ENCODE measurements around the gene CRK. TPM values are rescaled to one million over a fixed set of nuclear protein-coding genes. Genes with fewer than 3 reads are reported as not detected.
"Not testable (repeated sequence)": the region's sequence is repeated elsewhere in the genome, so short reads cannot be mapped to it uniquely, and the experiment has no call there.

The CRK gene
- total and polyA plus RNA-seq, 2 of the 4 experiments (the other 2 are of a cell fraction): 57.6 to 100 TPM

DNA sequence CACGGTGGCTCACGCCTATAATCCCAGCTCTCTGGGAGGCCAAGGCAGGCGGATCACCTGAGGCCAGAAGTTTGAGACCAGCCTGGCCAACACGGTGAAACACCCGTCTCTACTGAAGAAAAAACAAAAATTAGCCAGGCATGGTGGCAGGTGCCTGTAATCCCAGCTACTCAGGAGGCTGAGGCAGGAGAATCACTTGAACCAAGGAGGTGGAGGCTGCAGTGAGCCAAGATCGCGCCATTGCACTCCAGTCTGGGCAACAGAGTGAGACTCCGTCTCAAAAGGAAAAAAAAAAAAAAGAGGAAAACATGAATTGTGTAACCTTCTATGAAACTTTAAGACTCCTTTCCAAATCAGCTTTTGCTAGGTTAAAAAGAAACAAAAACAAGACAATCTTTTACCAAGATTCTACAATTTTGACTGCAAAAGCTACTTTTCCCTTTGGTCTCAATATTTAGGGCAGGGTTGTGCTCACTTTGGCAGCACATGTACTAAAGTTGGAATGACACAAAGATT lies 69.3 kb downstream of the CRK start:
- ATAC-seq (ENCODE audit: low read depth); H4K8ac ChIP-seq (ENCODE audit: low read depth in 2 of 2, low read length in 2 of 2); POLR2A ChIA-PET (ENCODE audit: unreplicated experiment); H2AK9ac ChIP-seq (replicated peaks; ENCODE audit: low read depth, low read length, poor library complexity); H3K18ac ChIP-seq (ENCODE audit: low read depth, low read length); H3K4ac ChIP-seq (ENCODE audit: low read depth, low read length); H4K5ac ChIP-seq (ENCODE audit: low read depth, low read length); H3K14ac ChIP-seq (replicated peaks; ENCODE audit: low read depth, low read length); H3K27me3 ChIP-seq (ENCODE audit: control insufficient read depth, insufficient read depth, low read length); in situ Hi-C loops (cut with MboI; ENCODE audit: low sequenced_read_pairs); H2BK20ac ChIP-seq (ENCODE audit: low read depth, low read length); H2BK120ac ChIP-seq (ENCODE audit: low read depth, low read length); H4K91ac ChIP-seq (ENCODE audit: insufficient read depth, low read depth, low read length); H2AK5ac ChIP-seq (ENCODE audit: low read depth, low read length); BruUV-seq (replicated peaks); intact Hi-C loops (cut with micrococcal nuclease); H3K4me3 ChIP-seq (ENCODE audit: insufficient read depth, low read depth, low read length); DNase-seq; H3K4me2 ChIP-seq (ENCODE audit: low read depth, low read length); dilution Hi-C loops (cut with HindIII; ENCODE audit: low sequenced_read_pairs, unreplicated experiment); H2BK5ac ChIP-seq (ENCODE audit: low read depth, low read length, poor library complexity, severe bottlenecking); H3K36me3 ChIP-seq (ENCODE audit: control insufficient read depth, insufficient read depth, low read length); H2BK15ac ChIP-seq (ENCODE audit: low read depth, low read length); H3K9ac ChIP-seq (ENCODE audit: low read depth, low read length); H3K9me3 ChIP-seq (ENCODE audit: control insufficient read depth, insufficient read depth, low read length); H2AFZ ChIP-seq (replicated peaks; ENCODE audit: low read length, poor library complexity); H3K4me1 ChIP-seq (ENCODE audit: control insufficient read depth, insufficient read depth, low read length); H3K56ac ChIP-seq (ENCODE audit: extremely low read depth, insufficient read depth, low read length); H3K27ac ChIP-seq (ENCODE audit: insufficient read depth, low read length): not testable (repeated sequence)
- CTCF ChIA-PET: interaction anchor here (1.5 kb wide), 1 partner anchor 21 kb away, joined by 4 read pairs; no protein-coding TSS in a partner anchor
- Histone ChIP-seq H3K79me1 (ENCODE audit: low read depth in 1 of 2, low read length in 2 of 2) (peaks cover 0 to 41% of the 10 kb centered on the region in 2 experiments; a peak in 2 of 4 replicates), H3K9me1 (ENCODE audit: insufficient read depth, low read length) (peaks cover 23% of the 10 kb centered on the region), H4K20me1 (ENCODE audit: insufficient read depth, low read length) (peaks cover 100% of the 10 kb centered on the region), H3K23ac (ENCODE audit: low read depth, low read length) (0 out of 2 replicates have a peak overlapping the region, but pooled peaks have one; percentile 38)
- WGBS, 2 experiments (ENCODE audit: extremely low coverage in 2 of 2, insufficient read length in 1 of 2): 90% methylated on average over 3 of the region's 8 CpGs; no CpG with 5 or more reads in 1 of the 2 experiments
